HCT116 (cell line): Measurements from ENCODE around the gene OTUD3.

Experiments
- ATF3 ChIP-seq: IDR thresholded peaks from 2 replicates; pipeline ENCODE4 v1.6.1; 2012
- CBX3 ChIP-seq: IDR thresholded peaks from 2 replicates; pipeline ENCODE4 v1.6.1; 2012; ENCODE audit warnings: low read depth
- EZH2 ChIP-seq: fragments of 200-600 bp; sonication (generic); IDR thresholded peaks from 2 replicates; pipeline ENCODE4 v1.6.1; 2017; ENCODE audit warnings: antibody characterized with exemption, mixed run types
- JUND ChIP-seq: IDR thresholded peaks from 2 replicates; pipeline ENCODE4 v1.6.1; 2012
- MAX ChIP-seq: IDR thresholded peaks from 2 replicates; pipeline ENCODE4 v1.6.1; 2012
- POLR2A ChIP-seq: IDR thresholded peaks from 2 replicates; pipeline ENCODE4 v1.7.0; 2011; ENCODE audit warnings: borderline replicate concordance; ENCODE audit not compliant: insufficient read depth, insufficient read length; ENCODE audit errors: extremely low read depth
- SIN3A ChIP-seq: IDR thresholded peaks from 2 replicates; pipeline ENCODE4 v1.6.1; 2012; ENCODE audit warnings: low read depth
- ZBTB33 ChIP-seq: IDR thresholded peaks from 2 replicates; pipeline ENCODE4 v1.6.1; 2011; ENCODE audit warnings: mild to moderate bottlenecking, low read length, moderate library complexity; ENCODE audit not compliant: insufficient replicate concordance; ENCODE audit errors: extremely low read depth
- ZNF274 ChIP-seq: fragments of 200-500 bp; sonication (Bioruptor generic); IDR thresholded peaks from 2 replicates; pipeline ENCODE4 v1.6.1; 2014; ENCODE audit warnings: mild to moderate bottlenecking, low read depth, low read length, inconsistent platforms
- TF ChIP-seq, protein P1 (sequence below), 3 experiments: fragments of 200-600 bp in 1 of 3; sonication (generic) in 1 of 3; IDR thresholded peaks in 2 of 3; conservative IDR thresholded peaks in 1 of 3; 2 replicates each; pipeline ENCODE4 v1.5.1; 2012 to 2017; ENCODE audit warnings: low read depth in 2 of 3, low read length in 2 of 3, antibody characterized with exemption in 1 of 3, borderline replicate concordance in 1 of 3, control low read depth in 1 of 3, mild to moderate bottlenecking in 1 of 3, mixed read lengths in 1 of 3, mixed run types in 1 of 3, moderate library complexity in 1 of 3; ENCODE audit not compliant: insufficient read depth in 1 of 3

DNA sequence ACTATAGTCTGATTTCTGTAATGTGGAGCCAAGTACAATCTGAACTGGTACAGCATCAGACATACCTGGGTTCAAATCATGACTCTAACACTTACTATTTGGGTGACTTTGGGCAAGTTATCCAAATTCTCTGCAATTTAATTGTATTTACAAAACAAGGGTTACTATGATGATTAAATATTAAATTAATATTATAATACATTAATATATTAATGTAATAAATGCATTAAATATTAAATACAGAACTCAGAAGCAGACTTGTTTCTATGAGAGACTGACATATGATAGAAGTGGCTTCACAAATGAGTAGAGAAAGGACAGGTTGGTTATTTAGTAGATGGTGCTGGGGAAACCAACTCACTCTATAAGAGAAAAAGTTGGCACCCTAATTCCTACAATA is 27.3 kb upstream of the OTUD3 start:
- TF ChIP-seq POLR2A (no peak), ZNF274 (no peak), ZBTB33 (no peak), SIN3A (no peak), MAX (no peak), EZH2 (no peak), ATF3 (no peak), CBX3 (no peak), JUND (no peak)
- TF ChIP-seq, protein P1, sequence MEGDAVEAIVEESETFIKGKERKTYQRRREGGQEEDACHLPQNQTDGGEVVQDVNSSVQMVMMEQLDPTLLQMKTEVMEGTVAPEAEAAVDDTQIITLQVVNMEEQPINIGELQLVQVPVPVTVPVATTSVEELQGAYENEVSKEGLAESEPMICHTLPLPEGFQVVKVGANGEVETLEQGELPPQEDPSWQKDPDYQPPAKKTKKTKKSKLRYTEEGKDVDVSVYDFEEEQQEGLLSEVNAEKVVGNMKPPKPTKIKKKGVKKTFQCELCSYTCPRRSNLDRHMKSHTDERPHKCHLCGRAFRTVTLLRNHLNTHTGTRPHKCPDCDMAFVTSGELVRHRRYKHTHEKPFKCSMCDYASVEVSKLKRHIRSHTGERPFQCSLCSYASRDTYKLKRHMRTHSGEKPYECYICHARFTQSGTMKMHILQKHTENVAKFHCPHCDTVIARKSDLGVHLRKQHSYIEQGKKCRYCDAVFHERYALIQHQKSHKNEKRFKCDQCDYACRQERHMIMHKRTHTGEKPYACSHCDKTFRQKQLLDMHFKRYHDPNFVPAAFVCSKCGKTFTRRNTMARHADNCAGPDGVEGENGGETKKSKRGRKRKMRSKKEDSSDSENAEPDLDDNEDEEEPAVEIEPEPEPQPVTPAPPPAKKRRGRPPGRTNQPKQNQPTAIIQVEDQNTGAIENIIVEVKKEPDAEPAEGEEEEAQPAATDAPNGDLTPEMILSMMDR (IDR thresholded peaks at IDR 0.05 in 2 of 3, conservative IDR thresholded peaks at IDR 0.05 in 1 of 3; ENCODE audit: borderline replicate concordance in 1 of 3, insufficient read depth in 1 of 3, low read depth in 2 of 3, low read length in 2 of 3): no peak
